OCI-LY1 (cell line): ENCODE data around the gene TCIRG1.

Source experiments
- CTCF ChIP-seq: fragments of 200-600 bp; sonication (generic), shearing (Covaris generic); IDR thresholded peaks from 2 replicates; pipeline ENCODE4 v1.5.1; 2017; ENCODE audit warnings: mild to moderate bottlenecking, antibody characterized with exemption, low read length, moderate library complexity, mixed read lengths
- EZH2 ChIP-seq: fragments of 200-600 bp; sonication (generic), shearing (Covaris generic); IDR thresholded peaks from 2 replicates; pipeline ENCODE4 v1.8.0; 2017; ENCODE audit warnings: borderline replicate concordance, mixed run types, mild to moderate bottlenecking, antibody characterized with exemption, low read length, moderate library complexity, mixed read lengths

- TF ChIP-seq CTCF: no peak
- TF ChIP-seq EZH2: no peak
Measured at GRCh38 chr11:68064926-68065325, 26.1 kb downstream of the TCIRG1 start.
